ENCODE data around the gene CDK1. TPM values are rescaled to one million over a fixed set of nuclear protein-coding genes. Genes with fewer than 3 reads are reported as not detected.

The CDK1 gene
- total RNA-seq, 1 experiment from 2014 or later = 78.9 TPM

DNA sequence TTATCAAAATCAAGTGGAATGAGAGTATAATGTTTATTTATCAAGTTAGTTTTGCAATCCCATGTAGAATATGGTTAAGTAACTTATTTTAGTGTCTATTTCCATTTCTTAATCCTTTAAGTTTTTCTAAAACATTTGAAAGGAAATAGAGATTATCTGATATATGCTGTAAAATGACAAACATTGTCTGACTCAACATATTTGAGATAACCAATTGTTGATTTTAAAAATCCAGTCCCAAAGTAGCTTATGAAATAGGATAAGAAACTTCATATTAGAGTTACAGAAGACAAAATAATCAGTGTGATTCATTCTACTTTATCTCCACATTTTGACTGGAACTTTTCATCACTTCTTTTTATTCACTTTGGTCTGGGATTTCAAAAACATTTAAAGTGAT is 38.7 kb upstream of the CDK1 start:
- Histone ChIP-seq H3K9me3 (ENCODE audit: control insufficient read depth, low read depth, low read length) (no peaks in the 10 kb centered on the region), H4K20me1 (ENCODE audit: control insufficient read depth, insufficient read depth, insufficient read length) (no peaks in the 10 kb centered on the region), H2BK20ac (ENCODE audit: low read depth, low read length, poor library complexity, severe bottlenecking) (no peak overlapping the region), H3K23me2 (ENCODE audit: insufficient read length, low read depth, low read length, poor library complexity, severe bottlenecking) (no peaks in the 10 kb centered on the region), H3K79me2 (ENCODE audit: insufficient read depth, low read length) (no peaks in the 10 kb centered on the region), H3K4ac (ENCODE audit: low read depth, low read length) (no peak overlapping the region), H4K5ac (ENCODE audit: insufficient read length, low read depth, low read length) (no peak overlapping the region), H4K91ac (ENCODE audit: insufficient read length, low read depth, low read length) (no peak overlapping the region), H2BK12ac (ENCODE audit: insufficient read length, low read depth, low read length) (no peak overlapping the region), H3K4me2 (ENCODE audit: insufficient read depth, insufficient read length, low read length) (no peak overlapping the region), H3K23ac (ENCODE audit: insufficient read length, low read depth, low read length) (no peak overlapping the region), H2AFZ (ENCODE audit: low read length) (no peak overlapping the region), H3K18ac (ENCODE audit: insufficient read length, low read depth, low read length) (no peak overlapping the region), H3K14ac (ENCODE audit: insufficient read depth, low read length) (no peak overlapping the region), H2BK120ac (ENCODE audit: low read depth, low read length, poor library complexity, severe bottlenecking) (no peak overlapping the region), H2BK15ac (ENCODE audit: low read depth, low read length) (no peak overlapping the region), H3T11ph (ENCODE audit: low read length) (no peak overlapping the region), H3K56ac (ENCODE audit: insufficient read length, low read depth, low read length) (no peak overlapping the region), H2AK5ac (ENCODE audit: insufficient read length, low read length) (no peak overlapping the region), H3K9ac (ENCODE audit: extremely low read depth, insufficient read length, low read length) (no peak overlapping the region), H3K4me1 (ENCODE audit: insufficient read depth, low read length) (peaks cover 6% of the 10 kb centered on the region; the same call in 1 of the 2 replicates), H3K27me3 (ENCODE audit: insufficient read depth, low read length) (no peaks in the 10 kb centered on the region), H3K79me1 (ENCODE audit: insufficient read depth, low read depth, low read length, poor library complexity, severe bottlenecking) (no peaks in the 10 kb centered on the region), H3K27ac (ENCODE audit: insufficient read length, low read depth, low read length) (no peak overlapping the region), H4K8ac (replicated peaks; ENCODE audit: insufficient read length, low read depth, low read length) (no peak overlapping the region), H2BK5ac (ENCODE audit: insufficient read length, low read length) (no peak overlapping the region)
- no peak overlapping the region for H3K27ac Mint-ChIP-seq
- no peaks in the 10 kb centered on the region for H3K36me3 Mint-ChIP-seq (ENCODE audit: insufficient read depth in 1 of 3, low read depth in 3 of 3)
- H3K4me3 Mint-ChIP-seq = no peak overlapping the region
- H3K27me3 Mint-ChIP-seq (ENCODE audit: low read depth) = no peaks in the 10 kb centered on the region
- no peak for TF ChIP-seq CTCF (conservative IDR thresholded peaks at IDR 0.05)
- DNase-seq = no peak
- no peaks in the 10 kb centered on the region for H3K9me3 Mint-ChIP-seq
- peaks cover 14 to 17% of the 10 kb centered on the region in 2 experiments for H3K4me1 Mint-ChIP-seq
